HG02938 (cell line): Measurements from ENCODE around the gene RIPK1.
"Not testable (repeated sequence)": the region's sequence is repeated elsewhere in the genome, so short reads cannot be mapped to it uniquely, and the experiment has no call there.

ENCODE experiments used
- ATAC-seq: cut with Tn5 transposase; IDR thresholded peaks from one replicate; pipeline ENCODE4 v1.9.1; 2021; ENCODE audit warnings: mild to moderate bottlenecking, moderate library complexity; ENCODE audit not compliant: unreplicated experiment

RIPK1 gene

DNA sequence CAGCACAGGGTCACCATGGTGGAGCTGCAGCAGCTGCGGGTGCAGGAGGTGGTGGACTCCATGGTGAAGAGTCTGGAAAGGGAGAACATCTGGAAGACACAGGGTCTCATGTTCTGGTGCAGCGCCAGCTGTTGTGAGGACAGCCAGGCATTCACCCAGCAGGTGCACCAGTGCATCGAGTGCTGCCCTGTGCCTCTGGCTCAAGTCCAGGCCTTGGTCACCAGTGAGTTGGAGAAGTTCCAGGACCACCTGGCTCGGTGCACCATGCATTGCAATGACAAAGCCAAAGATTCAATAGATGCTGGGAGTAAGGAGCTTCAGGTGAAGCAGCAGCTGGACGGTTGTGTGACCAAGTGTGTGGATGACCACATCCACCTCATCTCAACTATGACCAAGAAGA lies 22.9 kb upstream of the RIPK1 start:
- ATAC-seq = no peak

DNA sequence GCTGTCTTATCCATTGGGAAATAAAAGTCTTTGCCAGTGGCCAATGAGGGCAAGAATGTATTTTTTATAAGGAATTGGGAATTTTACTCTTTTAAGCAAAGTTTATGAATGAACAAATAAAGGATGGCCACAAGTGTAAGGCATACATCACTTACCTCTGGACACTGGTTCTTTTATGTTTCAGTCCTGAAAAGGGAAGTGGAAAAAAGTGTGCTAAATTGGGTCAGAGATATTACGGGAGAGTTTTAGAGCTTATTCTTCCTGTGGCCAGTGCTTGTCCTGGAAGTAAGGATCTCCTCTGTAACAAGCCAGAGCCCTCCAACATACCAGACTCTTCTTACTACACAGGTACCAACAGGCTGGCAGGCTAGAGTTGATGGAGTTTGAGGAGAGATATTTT lies 22.5 kb upstream of the RIPK1 start:
- ATAC-seq = no peak

DNA sequence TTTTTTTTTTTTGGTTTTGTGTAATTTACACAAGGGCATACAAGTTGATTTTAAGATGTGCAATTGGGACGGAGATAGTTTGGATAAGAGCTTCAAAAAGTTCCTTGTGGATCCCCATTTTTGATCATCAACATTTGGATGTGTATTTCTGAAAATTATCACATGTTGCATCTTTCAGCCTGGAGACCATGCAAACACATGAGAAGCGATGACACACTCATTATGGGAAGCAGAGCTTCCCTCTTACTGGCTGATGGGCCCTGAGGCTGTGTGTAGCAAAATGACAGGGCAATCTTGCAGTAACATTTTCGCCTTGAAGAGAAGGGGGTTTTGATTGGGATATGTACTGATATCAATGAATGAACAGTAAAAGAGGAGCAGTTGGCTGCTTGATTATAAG lies 22.0 kb upstream of the RIPK1 start:
- no peak for ATAC-seq

DNA sequence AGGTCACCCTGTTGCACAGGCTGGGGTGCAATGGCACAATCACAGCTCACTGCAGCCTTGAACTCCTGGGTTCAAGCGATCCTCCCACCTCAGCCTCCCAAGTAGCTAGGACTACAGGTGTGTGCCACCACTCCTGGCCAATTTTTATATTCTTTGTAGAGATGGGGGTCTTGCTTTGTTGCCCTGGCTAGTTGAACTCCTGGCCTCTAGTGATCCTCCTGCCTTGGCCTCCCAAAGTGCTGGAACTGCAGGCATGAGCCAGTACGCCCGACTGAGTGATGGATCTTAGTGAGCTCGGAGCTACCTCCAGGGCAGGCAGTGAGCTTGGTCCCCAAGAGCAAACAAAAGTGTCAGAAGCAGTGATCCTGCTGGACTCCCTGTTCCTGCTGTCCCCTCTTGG lies 20.3 kb upstream of the RIPK1 start:
- not testable (repeated sequence) for ATAC-seq

DNA sequence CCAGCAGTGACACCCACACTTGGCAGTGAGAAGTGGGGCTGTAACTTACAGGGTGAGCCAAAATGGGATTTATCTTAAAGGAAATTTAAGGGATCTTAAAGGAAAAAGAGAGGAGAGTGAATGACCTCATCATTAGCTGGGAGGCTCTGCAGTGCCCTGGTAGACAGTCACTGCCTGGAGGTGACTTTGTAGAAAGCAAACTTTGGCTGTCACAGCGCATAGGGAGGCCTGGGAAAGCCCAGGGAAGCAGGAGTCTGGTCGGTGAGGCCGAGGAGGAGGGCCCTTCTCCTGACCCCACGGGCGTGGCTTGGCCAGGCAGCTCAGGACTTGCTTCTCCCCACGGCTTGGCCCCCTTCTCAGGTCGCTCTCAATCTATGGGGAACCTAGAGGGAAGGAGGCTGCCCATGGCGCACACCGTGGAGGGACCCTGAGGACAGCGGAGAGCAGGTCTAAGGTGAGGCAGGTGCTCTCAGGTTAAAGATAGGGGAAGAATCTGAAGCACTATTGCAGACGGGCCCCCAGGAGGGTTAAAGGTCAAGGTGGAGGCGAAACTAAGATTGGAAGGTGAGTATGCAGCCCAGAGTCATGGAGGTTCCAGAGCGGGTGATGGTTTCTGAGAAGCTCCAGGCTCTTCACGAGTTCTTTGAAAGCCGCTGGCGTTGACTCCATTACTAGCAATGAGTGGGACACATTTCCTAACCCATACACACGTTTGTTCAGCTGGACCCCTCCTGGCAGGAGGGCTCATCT lies 15.6 kb upstream of the RIPK1 start:
- ATAC-seq = no peak

DNA sequence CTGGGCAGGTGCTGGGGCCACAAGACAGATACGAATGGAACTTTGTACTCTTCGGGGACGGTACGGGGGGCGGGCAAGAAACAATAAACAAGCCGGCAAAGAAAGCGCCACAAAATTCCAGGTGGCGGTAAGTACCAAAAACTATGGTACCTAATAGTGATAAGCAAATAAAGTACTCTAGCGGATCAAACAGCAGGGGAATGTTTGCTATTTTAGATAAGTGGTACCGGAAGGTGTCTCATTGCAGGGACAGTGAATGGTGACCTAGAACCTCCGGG lies 15.1 kb upstream of the RIPK1 start:
- no peak for ATAC-seq

DNA sequence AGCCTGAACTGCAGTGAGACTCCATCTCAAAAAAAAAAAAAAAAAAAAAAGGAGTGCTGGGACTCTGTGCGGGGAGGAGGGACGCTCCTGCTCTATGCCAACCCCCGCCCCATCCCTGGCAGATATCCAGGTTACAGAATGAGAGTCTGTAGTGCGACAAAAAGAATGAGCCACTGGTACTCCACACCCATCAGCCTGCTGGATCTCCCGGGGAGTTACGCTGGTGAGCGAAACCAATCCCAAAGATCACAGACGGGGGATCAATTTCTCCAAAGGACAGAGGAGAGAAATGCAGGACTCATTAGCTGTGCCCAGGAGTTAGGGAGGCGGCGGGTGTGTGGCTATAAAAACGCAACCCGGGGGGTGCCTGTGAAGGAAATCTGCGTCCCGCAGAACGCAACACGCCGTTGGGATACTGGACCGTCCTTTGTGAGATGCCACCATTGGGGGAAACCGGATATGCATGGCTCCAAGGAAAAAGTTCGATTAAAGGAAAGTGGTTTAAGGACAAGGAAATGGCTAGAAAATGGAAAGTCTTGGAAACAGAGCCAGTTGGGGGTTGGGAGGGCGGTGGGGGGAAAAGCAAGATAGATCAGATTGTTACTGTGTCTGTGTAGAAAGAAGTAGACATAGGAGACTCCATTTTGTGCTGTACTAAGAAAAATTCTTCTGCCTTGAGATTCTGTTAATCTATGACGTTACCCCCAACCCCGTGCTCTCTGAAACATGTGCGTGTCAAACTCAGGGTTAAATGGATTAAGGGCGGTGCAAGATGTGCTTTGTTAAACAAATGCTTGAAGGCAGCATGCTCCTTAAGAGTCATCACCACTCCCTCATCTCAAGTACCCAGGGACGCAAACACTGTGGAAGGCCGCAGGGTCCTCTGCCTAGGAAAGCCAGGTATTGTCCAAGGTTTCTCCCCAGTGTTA lies 13.8 kb upstream of the RIPK1 start:
- ATAC-seq = not testable (repeated sequence)

DNA sequence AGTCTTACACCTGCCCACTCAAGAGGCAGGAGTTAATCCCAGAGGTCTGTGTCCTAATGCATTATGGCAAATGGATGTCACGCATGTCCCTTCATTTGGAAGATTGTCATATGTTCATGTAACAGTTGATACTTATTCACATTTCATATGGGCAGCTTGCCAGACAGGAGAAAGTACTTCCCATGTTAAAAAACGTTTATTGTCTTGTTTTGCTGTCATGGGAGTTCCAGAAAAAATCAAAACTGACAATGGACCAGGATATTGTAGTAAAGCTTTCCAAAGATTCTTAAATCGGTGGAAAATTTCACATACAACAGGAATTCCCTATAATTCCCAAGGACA lies 13.2 kb upstream of the RIPK1 start:
- ATAC-seq = not testable (repeated sequence)

DNA sequence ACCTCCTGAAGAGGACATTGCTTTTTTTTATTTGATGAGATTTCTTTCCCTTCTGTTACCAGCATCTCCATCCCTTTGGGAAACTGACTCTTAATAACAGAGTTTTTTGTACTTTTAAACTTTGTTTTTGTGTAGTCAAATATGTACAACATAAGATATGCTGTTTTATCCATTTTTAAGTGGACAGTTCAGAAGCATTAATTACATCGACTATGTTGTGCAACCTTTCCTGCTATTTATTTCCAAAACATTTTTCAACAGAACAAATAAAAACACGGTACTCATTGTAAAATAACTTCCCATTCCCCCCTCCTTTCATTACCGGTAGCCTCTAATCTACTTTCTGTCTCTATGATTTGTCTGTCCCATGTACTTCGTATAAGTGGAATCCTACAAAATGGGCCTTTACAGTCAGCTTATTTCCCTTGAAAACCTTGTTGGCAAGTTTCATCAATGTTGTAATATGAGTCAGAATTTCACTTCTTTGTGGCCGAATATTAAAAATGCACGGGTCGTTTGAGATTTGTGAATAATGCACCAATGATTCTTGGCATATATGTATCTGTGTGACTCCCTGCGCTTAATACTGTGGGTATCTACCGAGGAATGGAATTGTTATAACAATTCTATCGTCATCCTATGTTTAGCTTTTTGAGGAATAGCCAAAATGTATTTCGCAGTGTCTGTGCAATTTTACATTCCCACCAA lies 11.1 kb upstream of the RIPK1 start:
- no peak for ATAC-seq

DNA sequence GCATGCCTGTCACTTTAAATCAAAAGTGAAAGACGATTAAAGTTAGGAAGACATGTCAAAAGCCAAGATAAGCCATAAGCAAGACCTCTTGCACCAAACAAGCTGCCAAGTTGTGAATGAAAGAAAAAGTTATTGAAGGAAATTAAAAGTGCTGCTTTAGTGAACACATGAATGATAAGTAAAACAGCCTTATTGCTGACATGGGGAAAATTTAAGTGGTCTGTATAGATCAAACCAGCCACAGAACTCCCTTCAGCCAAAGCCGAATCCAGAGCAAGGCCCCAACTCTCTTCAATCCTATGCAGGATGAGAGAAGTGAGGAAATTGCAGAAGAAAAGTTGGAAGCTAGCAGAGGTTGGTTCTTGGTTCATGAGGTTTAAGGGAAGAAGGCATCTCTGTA lies 9.3 kb upstream of the RIPK1 start:
- no peak for ATAC-seq

DNA sequence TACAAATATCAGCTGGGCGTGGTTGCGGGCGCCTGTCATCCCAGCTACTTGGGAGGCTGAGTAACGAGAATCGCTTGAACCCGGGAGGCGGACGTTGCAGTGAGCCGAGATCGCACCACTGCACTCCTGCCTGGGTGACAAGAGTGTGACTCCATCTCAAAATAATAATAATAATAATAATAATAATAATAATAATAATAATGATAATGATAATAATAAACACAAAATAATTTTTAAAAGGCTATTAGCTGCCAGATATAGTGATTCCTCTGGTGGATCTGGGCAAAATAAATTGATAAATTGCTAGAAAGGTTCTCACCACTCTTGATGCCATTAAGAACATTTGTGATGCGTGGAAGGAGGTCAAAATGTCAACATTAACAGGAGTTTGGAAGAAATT lies 8.2 kb upstream of the RIPK1 start:
- ATAC-seq = not testable (repeated sequence)

DNA sequence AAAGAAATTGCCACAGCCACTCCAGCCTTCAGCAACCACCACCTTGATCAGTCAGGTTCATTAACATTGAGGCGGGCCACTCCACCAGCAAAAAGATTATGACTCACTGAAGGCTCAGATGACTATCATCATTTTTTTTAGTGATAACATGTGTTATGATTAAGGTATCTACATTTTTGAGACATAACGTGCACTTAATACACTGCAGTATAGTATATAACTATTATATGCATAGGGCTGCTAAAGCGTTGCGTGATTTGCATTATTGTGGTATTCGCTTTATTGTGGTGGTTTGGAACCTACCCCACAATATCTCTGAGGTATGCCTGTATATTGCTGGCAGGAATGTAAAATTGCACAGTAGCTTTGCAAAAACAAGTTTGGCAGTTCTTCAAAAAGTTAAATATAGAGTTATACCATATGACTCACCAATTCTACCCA lies 6.8 kb upstream of the RIPK1 start:
- no peak for ATAC-seq

DNA sequence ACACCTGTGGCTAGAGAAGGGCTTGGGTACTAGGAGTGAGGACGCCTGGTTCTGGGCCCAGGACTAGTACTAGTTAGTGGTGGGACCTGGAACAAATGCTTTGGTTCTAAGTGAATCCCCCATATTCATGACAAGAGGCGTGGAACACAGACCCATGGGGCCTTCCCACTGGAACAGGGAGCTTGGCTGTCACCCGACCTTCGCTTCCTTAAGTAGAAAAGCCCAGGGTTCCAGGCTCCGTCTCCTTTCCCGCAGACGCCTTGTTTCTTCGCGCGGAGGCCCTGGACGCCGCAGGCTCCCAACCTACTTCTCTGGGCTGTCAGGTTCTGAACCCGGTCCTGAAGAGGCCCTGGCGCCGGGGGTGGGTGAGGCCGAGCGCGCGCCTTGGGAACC lies 5.0 kb upstream of the RIPK1 start:
- not testable (repeated sequence) for ATAC-seq

DNA sequence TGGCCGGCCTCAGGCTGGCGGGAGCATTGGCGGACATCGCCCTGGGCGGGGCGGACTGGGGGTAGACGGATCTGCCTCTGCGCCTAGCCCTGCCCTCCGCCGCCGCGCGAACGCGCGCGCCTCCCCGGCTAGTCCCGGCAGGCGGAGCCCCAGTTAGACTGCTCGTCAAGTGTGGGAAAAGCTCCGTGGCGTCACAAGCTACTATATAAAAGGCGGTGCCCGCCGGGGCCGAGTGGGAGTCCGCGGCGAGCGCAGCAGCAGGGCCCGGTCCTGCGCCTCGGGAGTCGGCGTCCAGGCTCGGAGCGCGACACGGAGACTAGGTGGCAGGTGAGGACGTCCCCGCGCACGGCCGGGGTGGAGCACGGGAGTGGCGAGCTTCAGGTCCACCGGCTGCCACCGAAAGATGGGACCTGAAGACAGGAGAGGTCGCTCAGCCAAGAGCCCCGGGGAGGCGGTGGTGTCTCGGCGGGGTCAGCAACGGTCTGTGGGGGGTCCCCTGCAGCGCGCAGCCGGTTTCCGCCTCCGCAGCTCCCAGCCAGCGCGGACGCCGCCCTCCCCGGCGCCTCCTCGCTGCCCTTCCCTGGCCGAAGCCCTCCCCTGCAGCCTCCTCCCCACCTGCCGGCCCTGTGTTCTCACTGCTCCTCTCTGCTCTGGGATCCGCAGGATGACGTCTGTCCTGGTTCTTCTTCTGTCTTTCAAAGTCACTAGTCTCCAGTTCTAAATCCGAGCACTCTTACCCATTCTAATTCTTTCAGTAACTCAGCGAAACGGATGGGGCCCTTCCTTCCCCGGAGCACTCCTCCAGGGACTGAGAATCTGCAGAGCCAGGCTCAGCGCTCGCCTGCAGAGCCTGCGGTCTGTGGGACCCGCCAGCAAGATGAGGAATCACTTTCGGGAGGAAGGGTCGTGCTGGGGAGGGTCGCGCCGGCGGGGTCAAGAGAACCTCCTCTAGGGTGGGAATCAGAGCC lies 4.3 kb upstream of the RIPK1 start:
- ATAC-seq = peak; percentile 53

DNA sequence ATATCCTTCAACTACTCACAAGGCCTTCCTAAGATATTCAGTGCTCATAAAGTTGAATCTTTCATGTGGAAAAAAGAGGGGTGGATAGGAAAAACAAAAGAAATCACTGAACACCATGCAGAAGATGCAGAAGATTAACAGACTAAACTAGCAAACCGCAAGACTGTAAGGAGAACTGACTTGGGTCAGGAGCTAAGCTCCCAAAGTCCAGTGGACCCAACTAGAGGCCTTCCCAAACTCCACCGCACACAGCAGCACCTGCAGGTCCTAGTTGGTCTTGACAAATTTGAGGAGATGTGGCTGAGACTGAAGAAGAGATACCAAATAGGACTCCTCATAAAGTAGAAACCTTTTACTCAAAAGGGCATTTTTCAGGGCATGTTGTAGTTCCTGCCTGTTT lies 3.3 kb downstream of the RIPK1 start:
- no peak for ATAC-seq

DNA sequence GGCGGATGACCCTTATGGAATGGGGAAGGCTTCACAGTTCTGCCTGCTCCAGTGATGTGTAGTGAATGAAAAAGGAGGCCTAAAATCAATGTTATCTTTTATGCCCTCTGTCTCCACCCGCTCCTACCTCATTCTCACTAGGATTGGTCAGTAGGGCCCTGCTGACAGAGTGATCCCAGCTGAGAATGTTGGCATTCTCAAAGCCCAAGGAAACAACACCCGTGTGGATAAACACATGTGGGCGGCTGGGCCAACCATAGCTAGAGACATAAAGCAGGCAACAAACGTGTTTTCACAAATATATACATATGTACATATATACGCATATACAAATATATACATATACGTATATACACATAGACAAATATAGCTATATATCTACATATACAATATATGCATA lies 4.5 kb downstream of the RIPK1 start:
- ATAC-seq = no peak

DNA sequence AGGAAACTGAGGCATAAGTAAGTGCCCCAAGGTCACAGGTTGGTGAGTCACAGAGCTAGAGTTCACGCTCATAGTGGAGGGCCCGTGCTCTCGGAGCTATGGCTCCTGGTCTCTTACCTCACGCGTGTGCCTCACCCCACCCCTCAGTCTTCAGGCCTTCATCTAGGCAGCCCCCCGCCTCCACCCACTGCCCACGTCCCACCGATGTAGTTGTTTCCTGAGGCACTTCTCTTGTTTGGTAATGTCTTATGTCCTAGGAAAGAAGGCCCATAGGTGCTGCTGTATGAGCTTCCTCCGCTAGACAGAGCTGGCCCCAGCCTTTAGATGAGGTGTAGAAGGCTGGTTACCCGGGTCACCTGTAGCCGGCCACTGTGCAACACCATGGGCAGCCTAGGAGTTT lies 5.1 kb downstream of the RIPK1 start:
- no peak for ATAC-seq

DNA sequence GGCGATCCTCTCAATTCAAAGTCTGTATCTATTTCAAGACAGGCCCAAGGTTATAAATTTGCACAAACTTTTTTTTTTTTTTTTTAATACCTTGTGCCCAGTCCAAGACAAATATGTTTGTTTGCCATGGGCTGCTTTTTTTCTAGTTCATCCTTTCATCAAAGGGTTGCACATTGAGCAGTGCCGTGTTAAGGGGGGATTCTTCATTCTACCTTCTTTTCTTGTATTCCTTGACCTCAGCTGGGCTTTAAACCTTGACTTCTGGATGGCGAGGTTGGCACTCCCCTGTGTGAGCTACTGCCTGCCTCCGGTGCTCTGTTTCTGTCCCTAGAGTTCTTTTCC lies 7.4 kb downstream of the RIPK1 start:
- ATAC-seq = no peak

DNA sequence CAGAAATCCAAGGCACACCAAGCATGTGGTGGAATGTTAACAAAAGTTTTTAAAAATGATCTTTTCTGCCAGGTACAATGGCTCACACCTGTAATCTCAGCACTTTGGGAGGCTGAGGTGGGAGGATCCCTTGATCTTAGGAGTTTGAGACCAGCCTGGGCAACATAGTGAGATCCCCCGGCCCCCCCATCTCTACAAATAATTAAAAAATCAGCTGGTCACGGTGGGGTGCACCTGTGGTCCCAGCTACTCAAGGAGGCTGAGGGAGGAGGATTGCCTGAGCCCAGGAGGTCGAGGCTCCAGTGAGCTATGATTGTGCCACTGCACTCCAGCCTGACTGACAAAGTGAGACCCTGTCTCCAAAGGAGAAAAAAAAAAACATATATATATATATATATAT lies 8.0 kb downstream of the RIPK1 start:
- ATAC-seq = no peak

DNA sequence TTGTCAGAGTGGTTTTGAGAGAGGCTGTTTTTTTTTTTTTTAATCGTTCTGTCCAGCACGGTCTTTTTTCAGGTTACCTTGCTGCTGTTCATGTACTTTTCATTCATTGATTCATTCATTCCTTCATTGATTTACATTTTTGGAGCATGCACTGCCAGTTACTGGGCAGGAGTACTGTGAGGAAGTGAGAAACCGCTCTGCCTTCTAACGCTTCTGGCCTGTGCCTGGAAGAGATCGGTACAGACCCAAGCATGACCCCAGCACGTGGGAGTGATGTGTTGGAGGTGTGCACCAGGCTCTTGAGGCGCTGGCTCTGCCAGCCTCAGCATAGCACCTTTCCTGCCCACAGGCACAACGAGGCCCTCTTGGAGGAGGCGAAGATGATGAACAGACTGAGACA lies 9.1 kb downstream of the RIPK1 start:
- ATAC-seq = no peak

DNA sequence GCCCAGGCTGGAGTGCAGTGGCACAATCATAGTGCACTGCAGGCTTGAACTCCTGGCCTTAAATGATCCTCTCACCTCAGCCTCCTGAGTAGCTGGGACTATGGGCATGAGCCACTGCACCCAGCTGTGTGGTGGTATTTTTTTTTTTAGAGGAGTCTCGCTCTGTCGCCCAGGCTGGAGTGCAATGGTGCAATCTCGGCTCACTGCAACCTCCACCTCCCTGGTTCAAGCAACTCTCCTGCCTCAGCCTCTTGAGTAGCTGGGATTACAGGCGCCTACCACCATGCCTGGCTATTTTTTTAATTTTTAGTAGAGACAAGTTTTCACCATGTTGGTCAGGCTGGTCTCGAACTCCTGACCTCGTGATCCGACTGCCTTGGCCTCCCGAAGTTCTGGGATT lies 10.7 kb downstream of the RIPK1 start:
- ATAC-seq = not testable (repeated sequence)
